IPS-11a (cell line): ENCODE results near the gene KDM1B.
A peak's percentile ranks its signal among the peaks of the same experiment; 100 is the strongest.

Source experiments
- H3K4me3 ChIP-seq: one replicate; pipeline ENCODE4 v1.5.1; 2013; ENCODE audit warnings: low read depth, low read length, control low read depth

Gene KDM1B, protein sequence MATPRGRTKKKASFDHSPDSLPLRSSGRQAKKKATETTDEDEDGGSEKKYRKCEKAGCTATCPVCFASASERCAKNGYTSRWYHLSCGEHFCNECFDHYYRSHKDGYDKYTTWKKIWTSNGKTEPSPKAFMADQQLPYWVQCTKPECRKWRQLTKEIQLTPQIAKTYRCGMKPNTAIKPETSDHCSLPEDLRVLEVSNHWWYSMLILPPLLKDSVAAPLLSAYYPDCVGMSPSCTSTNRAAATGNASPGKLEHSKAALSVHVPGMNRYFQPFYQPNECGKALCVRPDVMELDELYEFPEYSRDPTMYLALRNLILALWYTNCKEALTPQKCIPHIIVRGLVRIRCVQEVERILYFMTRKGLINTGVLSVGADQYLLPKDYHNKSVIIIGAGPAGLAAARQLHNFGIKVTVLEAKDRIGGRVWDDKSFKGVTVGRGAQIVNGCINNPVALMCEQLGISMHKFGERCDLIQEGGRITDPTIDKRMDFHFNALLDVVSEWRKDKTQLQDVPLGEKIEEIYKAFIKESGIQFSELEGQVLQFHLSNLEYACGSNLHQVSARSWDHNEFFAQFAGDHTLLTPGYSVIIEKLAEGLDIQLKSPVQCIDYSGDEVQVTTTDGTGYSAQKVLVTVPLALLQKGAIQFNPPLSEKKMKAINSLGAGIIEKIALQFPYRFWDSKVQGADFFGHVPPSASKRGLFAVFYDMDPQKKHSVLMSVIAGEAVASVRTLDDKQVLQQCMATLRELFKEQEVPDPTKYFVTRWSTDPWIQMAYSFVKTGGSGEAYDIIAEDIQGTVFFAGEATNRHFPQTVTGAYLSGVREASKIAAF

DNA sequence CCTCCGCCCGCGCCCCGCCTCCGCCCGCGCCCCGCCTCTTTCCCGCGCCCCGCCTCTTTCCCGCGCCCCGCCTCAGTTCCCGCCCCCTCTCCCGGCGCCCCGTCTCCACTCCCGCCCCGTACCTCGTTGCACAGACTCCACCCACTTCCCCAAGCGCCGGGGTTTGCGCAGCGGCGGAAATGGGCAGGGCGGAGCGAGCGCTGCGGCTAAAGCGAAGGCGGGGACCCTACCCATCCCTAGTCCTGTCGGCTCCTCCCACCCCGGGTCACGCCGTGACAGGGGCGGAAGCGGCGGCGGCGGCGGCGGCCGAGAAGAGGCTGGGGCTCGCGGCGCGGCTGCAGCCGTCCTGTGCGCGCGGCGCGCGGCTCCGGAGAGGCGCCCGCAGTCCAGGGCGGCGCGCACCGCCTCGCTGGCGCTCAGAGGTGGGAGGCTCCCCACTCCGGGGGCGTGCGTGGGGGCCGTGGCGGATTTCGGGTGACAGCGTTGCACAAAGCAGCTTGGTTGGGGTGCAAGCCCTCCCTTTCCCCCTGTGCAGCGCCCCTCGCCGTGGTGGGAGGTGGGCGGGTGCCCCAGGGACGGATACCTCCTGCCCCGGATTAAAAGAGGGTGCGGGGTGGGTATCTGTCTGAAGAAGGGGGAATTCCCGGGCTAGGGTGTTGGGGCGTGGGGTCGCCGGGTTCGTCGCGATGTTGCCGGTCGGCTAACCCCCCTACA lies at the start of gene KDM1B:
Gene KDM1B (plus strand): TSS at position 273 of the 714 bp plus-strand sequence. CDS start 4,474 bp downstream, outside the sequence.
- peak within 1 kb of the TSS; percentile 91 for H3K4me3 ChIP-seq

DNA sequence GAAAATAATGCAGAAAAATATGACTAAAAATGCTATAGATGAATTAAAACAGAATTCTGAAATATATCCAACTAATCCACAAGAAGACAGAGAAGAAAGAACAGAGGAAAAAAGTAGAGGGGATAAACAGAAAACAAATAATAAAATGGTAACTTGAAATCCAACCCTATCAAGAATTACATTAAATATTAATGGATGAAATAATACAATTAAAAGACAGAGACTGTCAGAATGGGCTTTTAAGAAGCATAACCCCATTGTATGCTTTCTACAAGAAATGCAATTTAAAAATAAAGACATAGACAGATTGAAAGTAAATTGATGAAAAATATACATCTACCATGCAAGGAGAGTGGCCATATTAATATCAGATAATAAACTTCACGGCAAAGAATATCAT lies 48.2 kb upstream of the KDM1B start:
- H3K4me3 ChIP-seq, result no peak overlapping the region

DNA sequence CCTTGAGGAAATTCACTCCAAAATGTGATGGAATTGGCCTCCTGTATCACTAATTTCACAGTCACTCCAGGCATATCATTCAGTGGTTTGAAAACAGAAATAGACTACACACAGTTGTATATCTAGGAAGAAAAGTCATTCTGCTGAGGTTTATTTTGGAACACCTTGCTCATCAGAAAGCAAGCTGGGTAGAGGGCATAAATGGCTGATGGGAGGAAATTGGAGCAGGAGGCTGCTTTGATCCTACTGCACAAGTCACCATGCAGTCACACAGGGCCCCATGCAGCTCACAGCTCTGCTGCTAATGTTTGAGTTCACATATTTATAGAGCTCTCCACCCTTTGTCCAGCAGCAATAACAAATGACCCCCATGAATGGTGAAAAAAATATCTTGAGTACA lies 45.1 kb upstream of the KDM1B start:
- no peak overlapping the region for H3K4me3 ChIP-seq

DNA sequence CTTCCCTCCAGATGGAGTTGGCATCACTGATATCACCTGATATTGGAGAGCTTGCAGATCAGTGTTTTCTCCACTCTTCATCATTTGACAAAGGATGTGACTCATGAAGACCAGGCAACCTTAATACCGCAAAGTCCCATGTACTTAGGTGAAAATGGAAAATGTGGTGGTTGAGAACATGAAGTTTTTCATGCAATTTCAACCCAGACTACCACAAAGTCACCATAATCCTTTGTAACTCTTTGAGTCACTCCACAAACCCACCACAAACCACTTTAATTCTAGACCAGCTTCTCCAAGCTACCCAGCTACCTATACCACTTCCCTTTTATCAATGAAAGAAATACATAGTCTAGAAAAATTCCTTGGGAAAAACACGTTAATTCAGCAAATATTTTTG lies 39.9 kb upstream of the KDM1B start:
- no peak overlapping the region for H3K4me3 ChIP-seq

DNA sequence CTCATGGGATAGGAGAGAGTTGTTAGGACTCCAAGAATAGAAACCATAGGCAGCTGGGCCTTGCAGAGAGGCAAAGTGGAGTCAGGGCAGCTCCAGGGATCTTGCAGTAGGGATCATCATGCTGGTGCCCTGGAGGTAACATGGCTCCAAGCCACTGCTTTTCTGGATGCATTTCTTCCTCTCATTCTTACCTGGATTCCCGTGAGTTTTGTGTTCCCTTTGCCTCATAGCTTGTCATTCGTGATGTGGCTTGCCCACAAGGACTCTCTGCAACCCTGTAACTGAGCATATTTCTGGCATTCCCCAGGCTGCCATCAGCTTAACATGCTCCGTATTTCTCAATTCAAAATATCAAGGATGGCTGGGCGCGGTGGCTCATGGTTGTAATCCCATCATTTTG lies 38.1 kb upstream of the KDM1B start:
- H3K4me3 ChIP-seq, result no peak overlapping the region

DNA sequence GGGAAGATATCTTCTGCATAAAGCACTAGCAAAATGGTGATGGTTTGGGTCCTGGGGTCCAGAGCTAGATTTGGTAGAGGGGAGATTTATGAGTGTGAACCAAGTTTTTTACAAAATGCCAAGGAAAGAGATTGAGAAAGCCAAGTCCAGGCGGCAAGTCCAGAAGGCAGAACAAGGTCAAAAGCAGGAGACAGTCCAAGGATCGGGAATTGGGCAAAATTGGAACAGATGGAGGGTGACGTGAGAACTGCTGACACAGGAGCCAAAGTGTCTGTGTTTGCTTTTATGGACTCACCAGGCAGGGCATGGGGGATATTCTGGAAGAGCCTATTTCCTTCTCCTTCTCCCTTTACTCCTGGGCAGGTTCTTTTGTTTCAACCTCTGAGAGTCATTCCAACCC lies 36.9 kb upstream of the KDM1B start:
- no peak overlapping the region for H3K4me3 ChIP-seq

DNA sequence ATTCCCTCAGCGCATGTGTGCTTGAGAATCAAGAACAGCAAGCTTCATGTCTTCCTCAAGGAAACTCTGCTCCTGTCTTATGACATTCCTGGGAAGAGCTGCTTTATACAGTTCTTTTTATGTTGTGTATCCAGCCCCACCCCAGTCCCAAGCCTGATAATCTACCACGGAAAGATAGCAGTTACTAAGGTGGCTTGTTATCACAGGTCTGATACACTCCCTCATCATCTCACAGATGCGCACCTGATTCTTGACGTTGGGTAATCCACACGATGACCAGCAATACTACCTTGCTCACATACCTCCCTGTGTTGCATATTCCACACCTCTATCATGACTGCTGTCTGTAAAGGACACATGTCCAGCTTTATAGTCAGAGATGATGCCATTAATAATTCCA lies 36.0 kb upstream of the KDM1B start:
- no peak overlapping the region for H3K4me3 ChIP-seq

DNA sequence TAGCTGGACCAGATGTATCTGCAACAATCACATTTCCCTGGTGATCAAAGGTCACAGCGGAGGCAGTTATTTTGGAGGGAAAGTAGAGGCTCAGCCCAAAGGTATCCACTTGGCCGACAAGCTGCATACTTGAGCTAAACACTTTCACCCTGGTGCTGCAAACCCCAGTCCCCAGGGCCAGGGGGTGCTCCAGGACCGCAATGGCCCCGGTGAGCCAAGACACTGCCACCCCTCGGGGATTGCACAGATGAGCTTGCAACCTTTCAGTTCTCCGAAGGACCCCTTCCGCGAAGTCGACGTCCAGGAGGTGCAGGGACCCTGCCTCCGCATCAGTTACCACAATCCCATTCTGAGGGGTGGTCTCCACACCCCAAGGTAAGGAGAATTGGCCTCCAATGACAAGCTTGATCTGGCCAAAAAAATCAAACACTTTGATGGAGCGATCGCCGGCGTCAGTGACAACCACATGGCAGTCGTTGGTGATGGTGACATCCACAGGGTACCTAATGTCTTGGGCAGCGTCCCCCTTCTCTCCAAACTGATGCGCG lies 33.6 kb upstream of the KDM1B start:
- H3K4me3 ChIP-seq, result no peak overlapping the region

DNA sequence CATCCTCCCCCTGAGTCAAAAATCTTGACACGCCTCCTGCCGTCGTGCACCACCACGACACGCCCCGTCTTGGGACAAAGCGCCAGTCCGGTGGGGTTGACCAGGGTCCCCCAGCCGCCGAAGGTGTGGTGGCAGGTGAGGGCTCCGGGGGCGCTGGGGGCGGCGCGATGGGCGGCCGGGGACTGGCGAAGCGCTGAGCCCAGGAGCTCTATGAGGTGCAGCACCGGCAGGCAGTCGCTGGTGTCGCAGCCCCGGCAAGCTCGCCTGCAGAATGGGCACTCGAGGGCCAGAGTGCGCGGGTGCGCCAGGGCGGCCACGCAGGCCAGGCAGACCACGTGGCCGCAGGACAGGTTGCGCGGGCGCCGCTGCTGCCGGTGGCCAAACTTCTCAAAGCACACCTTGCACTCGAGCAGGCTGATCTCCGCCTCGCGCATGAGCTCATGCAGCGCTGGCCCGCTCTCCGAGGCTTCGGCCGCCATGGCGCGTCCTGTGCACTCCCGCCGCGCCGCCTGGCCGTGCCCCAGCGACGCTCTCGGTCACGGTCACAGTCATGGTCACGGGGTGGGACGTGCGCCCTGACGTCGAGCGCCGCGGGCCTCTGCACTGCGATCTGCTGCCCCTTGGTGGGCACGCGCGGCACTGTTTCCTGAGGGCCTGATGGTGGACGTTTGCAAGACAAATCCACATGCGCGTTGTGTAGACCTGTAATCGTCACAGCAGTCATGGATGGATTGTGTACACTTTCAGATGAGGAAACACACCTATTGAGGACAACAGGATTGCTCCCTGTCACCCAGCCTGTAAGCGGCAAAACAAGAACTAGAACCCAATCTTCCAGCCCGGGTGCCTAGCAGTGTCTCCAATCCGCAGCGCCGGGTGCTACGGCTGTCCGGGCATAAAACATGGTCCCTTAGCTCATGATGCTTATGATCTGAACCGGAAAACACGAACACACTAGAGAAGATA lies 32.8 kb upstream of the KDM1B start, which contains the start of gene NHLRC1:
Gene NHLRC1 (minus strand): TSS at position 550 of the 966 bp plus-strand sequence. CDS start 71 bp downstream, at position 479.
- H3K4me3 ChIP-seq, result peak within 1 kb of the TSS; percentile 27

DNA sequence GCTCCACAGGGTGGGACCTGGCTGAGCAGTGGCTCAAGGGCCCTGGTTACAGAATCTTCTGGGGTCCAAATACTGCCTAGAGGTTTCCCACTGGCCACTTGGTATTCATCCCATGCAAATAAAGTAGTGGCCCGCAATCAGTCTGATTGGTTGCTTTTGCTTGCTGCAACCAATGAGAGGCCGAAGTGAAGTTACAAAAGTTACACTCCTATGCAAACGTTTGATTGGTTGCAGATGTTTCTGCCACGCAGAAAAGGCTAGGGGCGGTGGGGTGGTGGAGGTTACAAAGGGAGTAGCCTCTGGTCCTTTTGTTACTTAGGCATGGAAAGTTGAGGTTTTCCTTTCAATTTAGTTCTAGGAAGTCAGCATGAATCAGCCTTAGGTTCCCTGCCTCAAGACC lies 29.1 kb upstream of the KDM1B start:
- H3K4me3 ChIP-seq, result no peak overlapping the region

DNA sequence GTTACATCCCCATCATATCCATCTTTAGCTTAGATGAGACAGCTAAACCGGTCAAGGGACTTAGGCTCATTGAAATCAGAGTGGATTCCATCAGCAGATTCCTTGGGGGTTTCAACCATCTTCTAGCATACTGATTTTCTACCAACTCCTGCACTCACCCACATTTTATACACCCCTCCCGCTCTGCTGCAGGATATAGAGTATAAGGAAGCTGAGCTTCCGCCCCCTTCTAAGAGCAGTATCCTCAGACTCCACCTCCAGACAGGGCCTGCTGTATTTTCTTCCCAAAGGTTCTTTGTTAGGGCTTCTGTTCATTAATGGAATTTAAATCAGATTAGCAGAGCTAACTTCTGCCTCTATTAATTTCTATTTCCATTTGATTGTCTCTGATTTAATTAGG lies 22.9 kb upstream of the KDM1B start:
- no peak overlapping the region for H3K4me3 ChIP-seq

DNA sequence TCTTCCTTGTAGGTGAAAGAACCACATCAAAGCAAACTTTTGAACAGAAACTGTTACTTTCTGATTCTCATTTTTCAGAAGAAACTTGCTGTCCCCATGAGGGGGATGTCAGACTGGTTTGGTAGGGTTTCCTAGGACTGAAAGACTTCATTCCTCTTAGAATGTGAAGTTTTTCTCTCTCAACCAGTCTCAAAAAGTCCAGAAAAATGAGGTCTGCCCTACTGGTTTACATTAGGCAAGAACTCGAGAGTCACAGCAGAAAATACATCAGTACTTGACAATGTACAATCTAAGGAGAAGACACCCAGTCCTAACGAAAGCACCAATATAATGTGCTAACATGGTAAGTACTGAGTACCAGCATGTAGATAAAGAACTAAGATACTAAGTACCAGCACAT lies 20.1 kb upstream of the KDM1B start:
- no peak overlapping the region for H3K4me3 ChIP-seq

DNA sequence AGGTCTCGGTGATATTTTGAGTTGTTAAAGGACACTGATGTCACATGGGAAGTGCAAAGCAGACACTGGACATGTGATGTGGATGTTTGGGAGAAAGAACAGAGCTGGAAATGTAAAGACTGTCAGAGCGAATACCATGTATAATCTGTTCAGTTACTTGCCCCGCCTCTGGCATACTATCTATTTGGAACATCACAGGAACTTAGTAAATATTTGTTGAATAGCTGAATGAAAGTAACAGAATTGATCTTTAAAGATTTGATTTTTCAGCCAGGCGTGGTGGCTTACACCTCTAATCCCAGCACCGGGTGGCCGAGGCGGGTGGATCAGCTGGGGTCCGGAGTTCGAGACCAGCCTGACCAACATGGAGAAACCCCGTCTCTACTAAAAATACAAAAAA lies 19.0 kb upstream of the KDM1B start:
- H3K4me3 ChIP-seq, result no peak overlapping the region

DNA sequence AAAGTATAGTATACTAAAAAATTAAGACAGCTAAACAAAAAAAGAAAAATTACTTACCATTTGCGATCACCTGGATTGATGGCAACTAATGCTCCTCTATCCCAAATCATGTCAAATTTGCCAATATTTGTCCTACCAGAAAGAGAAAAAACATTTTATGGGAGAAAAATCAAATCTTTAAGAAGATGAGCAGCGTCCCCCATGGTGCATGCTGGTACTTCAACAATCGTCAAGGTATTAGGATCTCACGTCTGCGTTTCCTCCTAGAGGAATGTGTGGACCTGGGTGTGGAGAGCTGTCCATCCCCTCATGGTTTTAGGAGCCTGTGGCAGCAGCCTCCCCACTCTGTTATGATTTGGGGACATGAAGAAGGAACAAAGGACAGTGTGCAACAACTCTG lies 16.3 kb upstream of the KDM1B start:
- H3K4me3 ChIP-seq, result no peak overlapping the region

DNA sequence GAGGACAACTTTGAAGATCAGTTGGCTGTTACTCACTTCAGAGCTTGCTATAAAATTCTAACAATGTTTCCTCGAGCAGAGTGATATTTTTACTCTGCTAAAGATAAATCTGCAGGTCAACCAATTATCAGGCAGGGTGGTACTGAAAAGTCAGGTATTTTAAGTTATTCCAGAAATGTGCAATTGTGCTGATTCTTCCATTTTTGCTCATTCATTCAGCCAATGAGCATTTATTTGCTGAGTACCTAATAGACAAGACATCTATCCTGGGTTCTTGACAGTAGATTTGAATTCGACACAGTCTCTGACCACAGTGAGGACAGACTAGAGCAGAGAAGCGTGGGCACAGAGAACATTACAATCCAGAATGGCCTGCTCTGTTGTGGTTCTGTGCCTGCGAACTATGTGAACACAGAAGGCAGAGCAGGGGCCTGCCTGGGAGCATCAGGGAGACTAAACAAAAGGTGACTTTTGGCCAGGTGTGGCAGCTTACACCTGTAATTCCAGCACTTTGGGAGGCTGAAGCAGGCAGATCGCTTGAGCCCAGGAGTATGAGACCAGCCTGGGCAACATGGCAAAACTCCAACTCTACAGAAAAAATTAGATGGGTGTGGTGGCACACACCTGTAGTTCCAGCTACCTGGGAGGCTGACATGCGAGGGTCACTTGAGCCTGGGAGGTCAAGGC lies 15.1 kb upstream of the KDM1B start:
- H3K4me3 ChIP-seq, result no peak overlapping the region

DNA sequence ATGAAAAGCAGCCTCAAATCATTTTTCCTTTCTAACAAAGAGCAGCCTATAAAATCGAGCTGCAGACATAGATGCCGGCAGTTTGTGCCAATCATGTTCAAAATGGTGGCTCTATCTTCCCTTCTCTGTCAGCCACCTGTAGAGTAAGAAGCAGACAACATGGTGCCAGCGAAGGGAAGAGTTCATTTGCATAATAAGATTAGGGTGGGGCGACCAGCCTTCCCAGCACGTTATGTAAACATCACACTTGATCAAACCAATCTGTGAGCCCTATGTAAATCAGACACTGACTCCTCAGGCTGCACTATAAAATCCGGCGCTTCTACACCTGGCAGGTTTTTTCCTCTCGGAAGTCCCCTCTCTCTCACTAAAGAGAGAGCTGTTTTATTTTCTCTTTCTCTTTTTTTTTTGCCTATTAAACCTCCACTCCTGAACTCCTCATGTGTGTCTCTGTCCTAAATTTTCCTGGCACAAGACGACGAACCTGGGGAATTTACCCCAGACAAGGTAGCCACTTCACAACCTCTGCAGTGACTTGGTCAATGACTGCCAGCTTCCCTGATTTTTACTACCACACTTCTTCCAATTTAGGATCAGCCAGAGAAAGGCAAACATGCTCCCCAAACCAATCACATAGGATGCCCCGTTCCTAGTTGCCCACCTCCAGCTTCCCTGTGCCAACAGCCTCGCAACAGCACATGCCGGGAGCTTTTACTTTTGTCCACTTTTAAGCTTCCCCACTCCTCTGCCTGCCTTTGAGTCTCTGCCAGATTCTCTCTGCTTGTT lies 13.2 kb upstream of the KDM1B start:
- no peak overlapping the region for H3K4me3 ChIP-seq

DNA sequence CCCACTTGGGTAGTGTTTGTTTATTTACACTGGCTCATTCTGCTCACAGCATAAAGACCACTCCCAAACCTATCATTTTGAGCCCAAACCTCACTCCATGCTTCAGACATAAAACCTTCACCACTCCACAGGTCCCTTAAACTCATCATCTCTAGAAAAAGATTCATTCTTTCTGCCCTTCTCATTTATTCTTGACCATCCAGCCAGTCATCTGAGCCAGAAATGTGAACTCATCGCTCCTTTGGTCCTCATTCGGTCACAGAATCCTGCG lies 12.7 kb upstream of the KDM1B start:
- H3K4me3 ChIP-seq, result no peak overlapping the region

DNA sequence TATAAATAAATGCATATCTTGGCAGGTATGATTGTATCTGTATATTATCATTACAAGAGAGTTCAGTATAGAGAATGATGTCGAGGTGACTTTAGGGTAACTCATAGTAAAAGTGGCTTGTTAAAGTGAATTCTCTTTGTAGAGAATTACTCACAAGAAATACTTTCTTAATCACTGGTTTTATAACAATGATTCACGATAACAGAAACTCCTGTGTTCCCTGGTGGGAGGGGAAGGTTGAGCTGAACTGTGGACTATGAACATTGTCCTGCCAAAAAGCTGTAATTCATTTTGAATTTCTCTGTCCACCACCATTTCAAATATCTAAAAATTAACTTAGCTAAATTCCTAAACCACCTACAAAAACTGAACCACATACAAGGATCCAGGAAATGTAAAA lies 8.1 kb upstream of the KDM1B start:
- H3K4me3 ChIP-seq, result no peak overlapping the region

DNA sequence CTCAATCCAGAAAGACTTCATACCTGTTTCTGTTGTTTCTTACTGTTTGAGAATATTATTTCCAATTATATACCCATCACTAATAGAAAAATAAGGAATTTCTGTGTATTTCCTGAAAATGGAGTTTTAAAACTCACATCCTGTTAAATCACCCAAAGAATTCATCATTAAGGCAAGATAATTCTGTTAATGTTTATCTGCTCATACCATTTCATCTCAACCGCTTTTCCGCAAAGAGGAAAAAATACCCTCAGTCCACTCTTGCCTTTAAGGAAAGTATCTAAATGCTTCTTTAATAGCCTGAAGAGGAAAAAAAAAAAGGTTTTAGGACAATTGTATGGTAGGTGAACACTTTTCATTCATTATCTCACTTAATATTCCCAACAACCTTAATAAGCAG lies 7.6 kb upstream of the KDM1B start:
- no peak overlapping the region for H3K4me3 ChIP-seq
